Osteoblast (primary cell): ENCODE measurements around the gene MRPL19. TPM values are rescaled to one million over a fixed set of nuclear protein-coding genes. Genes with fewer than 3 reads are reported as not detected.
"Not testable (repeated sequence)": the region's sequence is repeated elsewhere in the genome, so short reads cannot be mapped to it uniquely, and the experiment has no call there.

Source experiments
- DNase-seq: peaks from one replicate; pipeline ENCODE4 v3.0.0; 2011; ENCODE audit warnings: low spot score, mixed read lengths; ENCODE audit not compliant: insufficient read length; ENCODE audit errors: missing footprints
- H2AFZ ChIP-seq: 2 replicates; pipeline ENCODE4 v1.6.0; 2011; ENCODE audit warnings: mild to moderate bottlenecking, low read length
- H3K27ac ChIP-seq: 2 replicates; pipeline ENCODE4 v1.5.1; 2011; ENCODE audit warnings: mild to moderate bottlenecking, low read depth, low read length, moderate library complexity
- H3K27me3 ChIP-seq: 2 replicates; pipeline ENCODE4 v1.6.0; 2012; ENCODE audit warnings: mild to moderate bottlenecking, control low read depth, inconsistent platforms, low read length, moderate library complexity; ENCODE audit not compliant: insufficient read depth
- H3K36me3 ChIP-seq: 2 replicates; pipeline ENCODE4 v1.5.1; 2011; ENCODE audit warnings: mild to moderate bottlenecking, low read length, control low read depth, moderate library complexity; ENCODE audit not compliant: insufficient read depth
- H3K4me1 ChIP-seq: 2 replicates; pipeline ENCODE4 v1.5.1; 2011; ENCODE audit warnings: mild to moderate bottlenecking, low read length, control low read depth, moderate library complexity; ENCODE audit not compliant: insufficient read depth
- H3K4me2 ChIP-seq: 2 replicates; pipeline ENCODE4 v1.6.0; 2011; ENCODE audit warnings: mild to moderate bottlenecking, low read length; ENCODE audit not compliant: insufficient read depth
- H3K4me3 ChIP-seq: fragments of 200-600 bp; sonication (generic); 3 replicates; pipeline ENCODE4 v1.5.1; 2012; ENCODE audit warnings: mild to moderate bottlenecking, low read length, inconsistent platforms; ENCODE audit not compliant: insufficient read depth
- H3K79me2 ChIP-seq: 2 replicates; pipeline ENCODE4 v1.6.0; 2012; ENCODE audit warnings: mild to moderate bottlenecking, low read length, control low read depth, inconsistent platforms; ENCODE audit not compliant: insufficient read depth
- H3K9me3 ChIP-seq: 2 replicates; pipeline ENCODE4 v1.5.1; 2011; ENCODE audit warnings: low read depth, low read length, control low read depth
- H4K20me1 ChIP-seq: 2 replicates; pipeline ENCODE4 v1.6.0; 2012; ENCODE audit warnings: mild to moderate bottlenecking, low read length, control low read depth; ENCODE audit not compliant: insufficient read depth
- CTCF ChIP-seq: IDR thresholded peaks from 2 replicates; pipeline ENCODE4 v1.5.1; 2011; ENCODE audit warnings: mild to moderate bottlenecking, low read depth, low read length, moderate library complexity; ENCODE audit errors: extremely low read depth
- total RNA-seq: library from RNA; depleted of rRNA; stranded (reverse); fragments of >200 nt; gene quantifications from 2 replicates; pipeline ENCODE4 v1.2.3, GENCODE V29; 2012

The MRPL19 gene
- total RNA-seq, 1 donor: 35.8 TPM

- H3K27ac ChIP-seq: no peak overlapping the region
- no peak overlapping the region for H3K4me3 ChIP-seq
- peaks cover 9% of the 10 kb centered on the region for H3K79me2 ChIP-seq
- no peaks in the 10 kb centered on the region for H3K9me3 ChIP-seq
- H2AFZ ChIP-seq: no peak overlapping the region
- peaks cover 66% of the 10 kb centered on the region for H3K36me3 ChIP-seq
- H3K27me3 ChIP-seq: no peaks in the 10 kb centered on the region
- H3K4me2 ChIP-seq: no peak overlapping the region
- no peaks in the 10 kb centered on the region for H4K20me1 ChIP-seq
- DNase-seq: no peak
- TF ChIP-seq CTCF: no peak
- H3K4me1 ChIP-seq: no peaks in the 10 kb centered on the region
Observed at GRCh38 chr2:75657798-75658197, 11.2 kb downstream of the MRPL19 start.

- no peak overlapping the region for H2AFZ ChIP-seq
- no peak overlapping the region for H3K4me3 ChIP-seq
- H3K4me1 ChIP-seq: no peaks in the 10 kb centered on the region
- TF ChIP-seq CTCF: no peak
- no peaks in the 10 kb centered on the region for H3K9me3 ChIP-seq
- no peak overlapping the region for H3K4me2 ChIP-seq
- H3K27ac ChIP-seq: no peak overlapping the region
- H3K36me3 ChIP-seq: peaks cover 27% of the 10 kb centered on the region
- H3K27me3 ChIP-seq: no peaks in the 10 kb centered on the region
- no peaks in the 10 kb centered on the region for H4K20me1 ChIP-seq
- no peaks in the 10 kb centered on the region for H3K79me2 ChIP-seq
- no peak for DNase-seq
Observed at GRCh38 chr2:75666911-75667310, 20.3 kb downstream of the MRPL19 start.

GRCh38 chr2:75667884-75668283 lies 21.3 kb downstream of the MRPL19 start:
- no peak overlapping the region for H2AFZ ChIP-seq
- no peak overlapping the region for H3K27ac ChIP-seq
- H4K20me1 ChIP-seq: no peaks in the 10 kb centered on the region
- H3K4me1 ChIP-seq: no peaks in the 10 kb centered on the region
- no peaks in the 10 kb centered on the region for H3K79me2 ChIP-seq
- H3K4me2 ChIP-seq: no peak overlapping the region
- no peaks in the 10 kb centered on the region for H3K9me3 ChIP-seq
- H3K4me3 ChIP-seq: no peak overlapping the region
- no peaks in the 10 kb centered on the region for H3K27me3 ChIP-seq
- DNase-seq: no peak
- TF ChIP-seq CTCF: no peak
- peaks cover 27% of the 10 kb centered on the region for H3K36me3 ChIP-seq

- peaks cover 13% of the 10 kb centered on the region for H3K36me3 ChIP-seq
- not testable (repeated sequence) for H2AFZ ChIP-seq, H3K27ac ChIP-seq, H3K4me3 ChIP-seq, H3K4me1 ChIP-seq, H3K4me2 ChIP-seq, H3K9me3 ChIP-seq, H3K79me2 ChIP-seq, H3K27me3 ChIP-seq, H4K20me1 ChIP-seq, DNase-seq
Observed at GRCh38 chr2:75675423-75675822, 28.8 kb downstream of the MRPL19 start.
